HG03457 (cell line): ENCODE measurements around the gene ADAMTS19.
"Not testable (repeated sequence)": the region's sequence is repeated elsewhere in the genome, so short reads cannot be mapped to it uniquely, and the experiment has no call there.

Experiments
- ATAC-seq: cut with Tn5 transposase; IDR thresholded peaks from one replicate; pipeline ENCODE4 v1.9.1; 2021; ENCODE audit warnings: moderate number of reproducible peaks; ENCODE audit not compliant: unreplicated experiment

The ADAMTS19 gene

DNA sequence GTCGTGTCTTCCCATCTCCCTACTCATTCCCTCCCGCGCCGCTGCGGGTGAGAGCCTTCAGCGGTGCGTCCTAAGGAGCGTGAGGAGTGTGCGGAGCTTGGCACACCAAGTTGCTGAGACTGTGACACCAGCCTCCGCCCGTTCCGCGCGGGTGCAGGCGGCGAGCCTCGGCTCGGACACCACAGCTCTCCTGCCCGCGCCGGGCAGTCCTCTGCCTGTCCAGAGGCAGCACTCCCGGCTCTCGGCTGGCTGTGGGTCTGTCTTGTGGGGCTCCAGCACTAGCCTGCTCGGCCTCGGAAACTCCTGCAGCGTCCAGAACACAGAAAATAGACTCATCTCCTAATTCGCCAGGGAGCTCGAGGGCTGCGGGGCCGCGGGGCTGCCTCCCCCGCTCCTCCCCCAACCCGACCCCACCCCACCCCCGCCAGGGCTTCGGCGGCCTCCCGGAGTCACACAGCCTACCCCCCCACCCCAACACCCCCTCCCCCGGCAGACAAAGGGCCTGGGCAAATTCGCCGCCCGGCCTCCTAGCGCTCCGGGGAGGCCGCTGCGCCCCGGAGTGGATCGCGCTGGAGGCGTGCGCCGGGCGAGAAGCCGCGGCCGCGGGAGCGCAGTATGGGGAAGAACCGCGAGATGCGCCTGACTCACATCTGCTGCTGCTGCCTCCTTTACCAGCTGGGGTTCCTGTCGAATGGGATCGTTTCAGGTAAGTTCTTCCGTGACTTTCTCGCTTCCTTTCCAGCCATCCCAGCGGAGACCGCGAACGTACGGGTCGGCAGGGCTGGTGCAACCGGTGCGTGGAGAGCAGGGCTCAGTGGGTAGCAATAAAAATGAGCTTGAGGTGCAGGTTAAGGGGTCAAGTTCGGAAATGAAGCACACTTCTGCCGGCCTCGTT lies at the start of gene ADAMTS19:
Gene ADAMTS19, plus strand, starts transcription at position 522 of the 895 bp plus-strand sequence. Its CDS starts 94 bp downstream, at position 616.
- no peak for ATAC-seq

- no peak for ATAC-seq
Measured at GRCh38 chr5:129410488-129410887, 49.6 kb upstream of the ADAMTS19 start.

DNA sequence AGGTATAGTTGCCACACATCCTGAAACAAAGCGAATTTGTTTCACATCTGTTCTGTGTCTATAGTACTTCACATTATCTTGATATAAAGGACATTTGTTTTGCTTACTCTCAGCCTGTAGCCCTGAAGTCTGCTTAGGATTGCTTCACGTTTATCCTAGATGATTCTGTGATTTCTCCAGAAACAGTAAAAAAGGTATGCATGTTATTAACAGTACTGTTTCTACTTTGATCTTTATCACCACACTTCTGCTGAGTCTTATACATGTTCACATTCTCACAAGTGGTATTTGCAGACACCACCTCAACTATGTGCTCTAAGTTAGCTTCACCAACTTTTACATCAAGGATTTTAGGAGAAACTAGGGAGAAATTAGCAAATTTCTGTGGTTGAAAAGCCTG lies 47.4 kb upstream of the ADAMTS19 start:
- no peak for ATAC-seq

DNA sequence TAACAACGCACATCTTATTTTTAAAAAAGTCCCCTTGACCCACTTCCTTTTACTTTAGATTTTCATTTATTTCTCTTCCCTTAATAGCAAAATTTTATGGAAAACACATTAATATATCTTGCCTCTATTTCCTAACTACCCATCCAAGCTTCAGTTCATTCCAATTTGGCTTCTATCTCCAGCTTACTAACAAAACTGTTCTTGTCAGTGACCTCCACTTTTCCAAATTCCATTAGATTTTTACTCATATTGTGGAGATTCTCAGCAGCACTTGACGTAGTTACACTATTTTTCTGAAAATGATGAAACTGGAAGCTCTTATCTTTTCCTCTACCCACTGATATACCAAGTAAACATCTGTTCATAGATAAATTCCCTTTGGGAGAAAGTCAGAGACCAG lies 46.5 kb upstream of the ADAMTS19 start:
- ATAC-seq = no peak

DNA sequence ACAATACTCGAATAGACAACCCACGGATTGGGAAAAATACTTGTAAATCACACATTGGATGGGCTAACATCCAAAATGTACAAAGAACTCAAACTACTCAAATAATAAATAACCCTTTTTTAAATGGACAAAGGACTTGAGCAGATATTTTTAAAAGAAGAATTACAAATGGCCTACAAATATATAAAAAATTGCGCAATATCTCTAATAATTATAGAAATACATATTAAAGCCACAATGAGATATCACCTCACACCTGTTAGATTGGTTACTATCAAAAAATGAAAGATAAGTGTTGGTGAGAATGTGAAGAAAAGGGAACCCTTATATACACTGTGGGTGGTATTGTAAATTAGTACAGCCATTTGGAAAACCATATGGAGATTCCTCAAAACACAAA lies 40.8 kb upstream of the ADAMTS19 start:
- ATAC-seq = no peak

DNA sequence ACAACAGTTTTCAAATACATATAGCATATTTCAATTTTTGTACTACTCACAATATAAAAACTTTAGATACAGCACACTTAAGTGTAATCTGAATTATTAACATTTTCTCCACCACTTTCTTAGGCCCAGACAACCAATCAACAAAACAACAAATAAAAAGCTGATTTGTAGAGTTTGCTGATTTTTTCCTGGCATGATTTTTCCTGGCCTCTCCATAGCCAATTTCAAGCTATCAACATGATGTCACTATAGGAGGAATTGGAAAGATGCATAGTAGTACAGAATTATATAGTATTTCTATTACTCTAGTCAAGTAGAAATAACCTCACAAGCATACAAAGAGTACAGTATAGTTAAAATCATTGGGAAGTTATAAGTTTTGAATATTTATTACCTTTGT lies 35.1 kb upstream of the ADAMTS19 start:
- no peak for ATAC-seq

GRCh38 chr5:129426071-129426470 lies 34.0 kb upstream of the ADAMTS19 start:
- no peak for ATAC-seq

DNA sequence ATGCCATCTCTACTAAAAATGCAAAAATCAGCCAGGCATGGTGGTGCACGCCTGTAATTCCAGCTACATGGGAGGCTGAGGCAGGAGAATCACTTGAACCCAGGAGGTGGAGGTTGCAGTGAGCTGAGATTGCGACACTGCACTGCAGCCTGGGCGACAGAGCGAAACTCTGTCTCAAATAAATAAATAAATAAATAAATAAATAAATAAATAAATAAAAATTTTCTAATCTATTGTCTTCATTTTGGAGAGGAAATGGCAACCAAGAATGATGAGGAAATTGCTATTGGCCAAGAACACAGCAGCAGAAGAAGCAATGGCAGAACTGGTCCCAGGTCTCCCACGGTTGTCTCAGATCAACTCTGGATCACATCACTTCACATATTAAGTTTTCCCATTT lies 31.5 kb upstream of the ADAMTS19 start:
- not testable (repeated sequence) for ATAC-seq

- no peak for ATAC-seq
Measured at GRCh38 chr5:129431406-129431805, 28.7 kb upstream of the ADAMTS19 start.

DNA sequence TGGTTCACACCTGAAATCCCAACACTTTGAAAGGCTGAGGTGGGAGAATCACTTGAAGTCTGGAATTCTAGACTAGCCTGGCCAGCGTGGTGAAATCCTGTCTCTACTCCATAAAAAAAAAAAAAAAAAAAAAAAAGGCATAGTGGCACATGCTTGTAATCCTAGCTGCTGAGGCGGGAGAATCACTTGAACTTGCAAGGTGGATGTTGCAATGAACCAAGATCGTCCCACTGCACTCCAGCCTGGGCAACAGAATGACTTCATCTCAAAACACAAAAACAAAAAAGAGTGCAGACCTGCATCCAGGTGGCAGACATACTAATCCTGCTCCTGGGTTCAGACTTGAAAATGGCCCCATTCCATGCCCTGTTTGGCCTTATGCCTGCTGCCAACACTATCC lies 21.8 kb upstream of the ADAMTS19 start:
- ATAC-seq = no peak

DNA sequence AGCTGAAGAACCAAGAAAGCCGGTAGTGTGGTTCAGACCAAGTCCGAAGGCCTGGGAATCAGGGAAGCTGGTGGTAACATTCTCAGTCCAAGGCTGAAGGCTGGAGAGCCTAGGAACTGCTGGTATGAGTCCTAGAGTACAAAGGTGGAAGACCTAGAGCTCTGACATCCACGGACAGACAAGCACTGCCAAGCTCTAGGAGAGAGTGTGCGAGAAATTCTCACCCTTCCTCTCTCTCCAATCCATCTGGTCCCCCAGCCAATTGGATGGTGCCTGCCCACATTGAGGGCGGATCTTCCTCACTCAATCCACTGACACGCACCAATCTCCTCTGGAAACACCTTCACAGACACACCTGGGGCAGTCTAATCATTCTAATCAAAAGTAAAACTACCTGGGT lies 19.7 kb upstream of the ADAMTS19 start:
- no peak for ATAC-seq

DNA sequence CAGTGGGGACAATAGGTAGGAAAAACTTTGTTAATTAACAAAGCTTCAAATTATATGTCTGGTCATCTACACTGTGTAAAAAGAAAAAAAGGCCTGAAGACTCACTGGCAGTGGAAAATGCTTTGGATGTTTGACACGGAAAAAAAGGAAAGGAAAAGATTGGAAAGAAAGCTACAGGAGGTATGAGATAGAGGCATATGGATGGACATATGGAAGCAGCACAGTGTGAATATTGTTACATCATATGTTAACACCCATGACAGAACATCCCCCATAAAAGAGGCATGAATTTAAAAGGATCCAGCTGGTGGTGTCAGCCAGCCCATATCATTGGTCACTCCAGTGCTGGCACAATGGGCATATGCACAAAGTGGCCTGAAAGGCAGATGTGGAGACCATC lies 19.0 kb upstream of the ADAMTS19 start:
- ATAC-seq = no peak

- ATAC-seq = no peak
Measured at GRCh38 chr5:129445379-129445778, 14.7 kb upstream of the ADAMTS19 start.

DNA sequence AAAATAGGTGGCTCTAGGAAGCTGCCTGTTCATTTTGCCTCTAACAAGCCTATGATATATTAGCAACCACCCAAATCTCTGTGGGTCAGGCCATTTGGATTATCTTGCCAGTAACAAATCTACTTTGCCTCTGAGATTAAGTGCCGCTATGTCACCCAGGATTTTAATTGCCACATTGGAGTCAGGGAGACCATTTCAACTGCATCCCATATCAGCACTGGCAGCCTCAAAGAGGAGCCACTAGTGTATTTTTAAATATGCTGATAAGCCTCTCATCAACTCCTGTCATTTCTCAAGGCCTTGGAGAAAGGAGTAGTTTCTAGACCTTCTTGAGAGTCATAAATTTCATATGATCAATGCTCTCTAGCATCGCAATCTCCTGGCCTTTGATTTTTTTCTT lies 12.1 kb upstream of the ADAMTS19 start:
- ATAC-seq = no peak

- no peak for ATAC-seq
Measured at GRCh38 chr5:129448654-129449053, 11.4 kb upstream of the ADAMTS19 start.

DNA sequence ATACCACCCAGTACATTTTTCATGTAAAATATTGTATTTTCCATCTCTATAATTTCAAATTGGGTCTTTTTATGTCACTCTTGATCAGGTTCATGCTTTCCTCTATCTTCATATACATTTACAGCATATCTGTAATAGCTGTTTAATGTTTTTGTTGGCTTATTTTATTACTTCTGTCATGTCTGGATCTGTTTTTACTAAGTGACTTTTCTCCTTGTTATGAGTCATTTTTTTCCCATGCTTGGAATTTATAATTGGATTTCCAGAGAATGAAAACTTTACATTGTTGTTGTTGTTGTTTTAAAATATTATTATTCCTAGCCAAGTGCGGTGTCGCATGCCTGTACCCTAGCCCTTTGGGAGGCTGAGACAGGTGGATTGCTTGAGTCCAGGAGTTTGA lies 5.6 kb upstream of the ADAMTS19 start:
- no peak for ATAC-seq

DNA sequence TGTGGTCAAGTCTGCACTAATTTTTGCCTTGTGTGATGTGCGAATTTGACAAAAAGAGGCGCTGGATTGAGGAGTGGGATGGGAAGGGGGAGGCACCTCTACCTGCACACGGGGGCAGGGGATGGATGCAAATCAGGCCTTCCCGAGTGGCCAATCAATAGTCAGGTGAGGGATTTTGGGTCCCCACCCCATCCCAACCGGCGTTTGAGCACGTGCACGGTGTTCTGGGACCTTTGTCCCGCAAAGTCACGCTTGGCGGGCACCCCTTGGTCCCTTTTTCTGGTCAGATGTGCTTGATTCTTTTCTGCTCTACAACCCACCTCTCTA lies 685 bp upstream of the ADAMTS19 start:
- no peak for ATAC-seq

DNA sequence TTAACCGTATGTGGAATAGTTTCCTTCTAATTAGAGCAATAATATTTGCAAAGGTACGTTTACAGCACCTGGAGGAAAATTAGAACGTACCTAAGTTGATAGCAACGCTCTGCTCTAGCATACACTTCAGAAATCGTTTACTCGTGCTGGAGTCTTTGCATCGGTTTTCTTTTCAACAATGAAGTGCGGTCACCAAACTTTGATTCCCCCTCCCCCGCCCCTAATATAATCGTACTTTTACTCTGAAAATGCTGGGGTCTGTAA lies 506 bp downstream of the ADAMTS19 start:
- no peak for ATAC-seq

DNA sequence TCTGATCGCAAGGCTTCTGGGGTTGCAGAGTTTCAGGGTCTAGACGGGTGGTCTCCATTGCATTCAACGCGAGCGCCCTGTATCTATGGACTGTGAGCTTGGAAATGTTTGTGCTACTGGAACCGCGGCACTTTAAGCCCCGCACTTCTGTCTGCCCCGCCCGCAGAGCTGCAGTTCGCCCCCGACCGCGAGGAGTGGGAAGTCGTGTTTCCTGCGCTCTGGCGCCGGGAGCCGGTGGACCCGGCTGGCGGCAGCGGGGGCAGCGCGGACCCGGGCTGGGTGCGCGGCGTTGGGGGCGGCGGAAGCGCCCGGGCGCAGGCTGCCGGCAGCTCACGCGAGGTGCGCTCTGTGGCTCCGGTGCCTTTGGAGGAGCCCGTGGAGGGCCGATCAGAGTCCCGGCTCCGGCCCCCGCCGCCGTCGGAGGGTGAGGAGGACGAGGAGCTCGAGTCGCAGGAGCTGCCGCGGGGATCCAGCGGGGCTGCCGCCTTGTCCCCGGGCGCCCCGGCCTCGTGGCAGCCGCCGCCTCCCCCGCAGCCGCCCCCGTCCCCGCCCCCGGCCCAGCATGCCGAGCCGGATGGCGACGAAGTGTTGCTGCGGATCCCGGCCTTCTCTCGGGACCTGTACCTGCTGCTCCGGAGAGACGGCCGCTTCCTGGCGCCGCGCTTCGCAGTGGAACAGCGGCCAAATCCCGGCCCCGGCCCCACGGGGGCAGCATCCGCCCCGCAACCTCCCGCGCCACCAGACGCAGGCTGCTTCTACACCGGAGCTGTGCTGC lies 1.0 kb downstream of the ADAMTS19 start:
- no peak for ATAC-seq

DNA sequence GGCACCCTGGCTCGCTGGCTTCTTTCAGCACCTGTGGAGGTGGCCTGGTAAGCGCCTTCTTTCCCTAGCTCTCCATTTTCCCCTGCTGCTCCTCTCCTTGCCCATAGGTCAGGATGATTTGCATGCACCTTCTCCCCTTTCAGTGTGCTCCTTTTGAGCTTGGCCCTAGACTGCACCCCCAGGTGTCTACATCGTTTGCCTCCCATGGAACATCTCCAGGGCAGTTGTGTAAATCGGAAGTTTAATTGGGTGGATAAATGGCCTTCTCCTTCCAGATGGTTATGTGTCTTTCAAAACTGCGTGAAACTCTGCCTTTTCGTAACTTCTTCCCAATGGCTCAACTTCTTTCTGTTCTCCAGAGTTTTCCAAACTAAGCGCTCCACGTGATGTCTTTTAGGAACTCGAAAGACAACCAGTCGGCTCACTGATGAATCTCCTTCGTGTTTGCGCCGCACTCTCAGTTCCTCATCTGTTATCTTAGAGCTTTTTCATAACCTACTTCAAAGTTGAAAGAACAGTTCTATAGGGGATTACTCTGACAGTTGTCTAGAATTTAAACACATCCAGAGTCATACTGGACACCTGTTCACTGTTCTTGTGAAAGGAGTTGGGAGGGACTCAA lies 1.7 kb downstream of the ADAMTS19 start:
- no peak for ATAC-seq

- no peak for ATAC-seq
Measured at GRCh38 chr5:129465776-129466344, 5.8 kb downstream of the ADAMTS19 start.

DNA sequence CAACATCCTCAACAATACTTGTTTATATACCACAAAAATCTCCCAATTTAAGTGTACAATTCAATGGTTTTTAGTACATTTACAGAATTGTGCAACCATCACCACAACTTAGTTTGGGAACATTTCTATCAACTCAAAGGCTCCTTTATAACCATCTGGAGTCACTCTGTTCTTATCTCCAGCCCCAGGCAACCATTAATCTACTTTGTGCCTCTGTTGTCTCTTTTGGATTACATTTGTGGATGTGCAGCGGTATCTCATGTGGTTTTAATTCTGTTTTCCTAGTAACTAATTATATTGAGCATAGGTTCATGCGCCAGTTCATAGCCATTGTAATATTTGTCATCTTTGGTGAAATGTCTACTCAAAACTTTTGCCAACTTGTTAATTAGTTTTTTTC lies 14.4 kb downstream of the ADAMTS19 start:
- no peak for ATAC-seq
